Peyer's patch (tissue), 4 donors: ENCODE measurements around the gene RLF.

Experiments used
- POLR2A ChIP-seq, 2 donors: fragments of 450-650 bp; IDR thresholded peaks; one replicate each; pipeline ENCODE4 v1.5.1; 2017; ENCODE audit warnings: antibody characterized with exemption in 2 of 2, mild to moderate bottlenecking in 2 of 2, moderate library complexity in 2 of 2
- TF ChIP-seq, protein P1 (sequence below), 6 experiments: fragments of 450-650 bp in 4 of 6; fragments of 200-600 bp in 2 of 6; sonication (generic) in 1 of 6; IDR thresholded peaks; one replicate each; pipeline ENCODE4 v1.5.1; 2017 to 2019; ENCODE audit warnings: antibody characterized with exemption in 6 of 6, mild to moderate bottlenecking in 3 of 6, moderate library complexity in 1 of 6

DNA sequence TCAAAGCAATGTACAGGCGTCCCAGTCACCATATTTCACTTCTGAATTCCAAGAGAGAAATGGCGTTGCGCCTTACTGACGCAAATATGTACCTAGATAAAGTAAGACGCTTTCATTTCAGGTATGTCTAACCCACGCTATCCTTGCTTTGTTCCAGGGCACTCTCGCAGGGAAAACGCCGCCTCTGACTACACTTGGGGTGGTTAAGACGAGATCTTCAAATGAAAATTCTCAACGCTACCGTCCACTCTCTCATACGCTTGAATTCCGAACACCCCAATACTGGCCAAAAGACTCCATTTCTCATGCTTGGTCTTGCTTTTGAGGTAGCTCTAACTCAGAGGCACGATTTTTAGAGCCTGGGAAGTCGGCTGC is 96.1 kb downstream of the RLF start:
- TF ChIP-seq, protein P1, sequence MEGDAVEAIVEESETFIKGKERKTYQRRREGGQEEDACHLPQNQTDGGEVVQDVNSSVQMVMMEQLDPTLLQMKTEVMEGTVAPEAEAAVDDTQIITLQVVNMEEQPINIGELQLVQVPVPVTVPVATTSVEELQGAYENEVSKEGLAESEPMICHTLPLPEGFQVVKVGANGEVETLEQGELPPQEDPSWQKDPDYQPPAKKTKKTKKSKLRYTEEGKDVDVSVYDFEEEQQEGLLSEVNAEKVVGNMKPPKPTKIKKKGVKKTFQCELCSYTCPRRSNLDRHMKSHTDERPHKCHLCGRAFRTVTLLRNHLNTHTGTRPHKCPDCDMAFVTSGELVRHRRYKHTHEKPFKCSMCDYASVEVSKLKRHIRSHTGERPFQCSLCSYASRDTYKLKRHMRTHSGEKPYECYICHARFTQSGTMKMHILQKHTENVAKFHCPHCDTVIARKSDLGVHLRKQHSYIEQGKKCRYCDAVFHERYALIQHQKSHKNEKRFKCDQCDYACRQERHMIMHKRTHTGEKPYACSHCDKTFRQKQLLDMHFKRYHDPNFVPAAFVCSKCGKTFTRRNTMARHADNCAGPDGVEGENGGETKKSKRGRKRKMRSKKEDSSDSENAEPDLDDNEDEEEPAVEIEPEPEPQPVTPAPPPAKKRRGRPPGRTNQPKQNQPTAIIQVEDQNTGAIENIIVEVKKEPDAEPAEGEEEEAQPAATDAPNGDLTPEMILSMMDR (IDR thresholded peaks at IDR 0.05), result no peak
- no peak for TF ChIP-seq POLR2A (IDR thresholded peaks at IDR 0.05)
